Cardiac muscle cell (in vitro differentiated cells and primary cell): ENCODE results near the gene IKZF2. TPM values are rescaled to one million over a fixed set of nuclear protein-coding genes. Genes with fewer than 3 reads are reported as not detected.
A peak's percentile ranks its signal among the peaks of the same experiment; 100 is the strongest.

ENCODE experiments used
- DNase-seq, 2 donors: peaks; one replicate each; pipeline versions ENCODE4 v3.0.0 to v3.0.0-alpha.2; 2010 to 2017; ENCODE audit warnings: low read depth in 1 of 2, low spot score in 1 of 2
- H3K27ac ChIP-seq: fragments of 200-600 bp; sonication (generic); 2 replicates; pipeline ENCODE4 v1.5.1; 2016
- H3K27me3 ChIP-seq: fragments of 200-600 bp; sonication (generic); 2 replicates; pipeline ENCODE4 v1.6.0; 2016; ENCODE audit warnings: control low read depth
- H3K36me3 ChIP-seq: fragments of 200-600 bp; sonication (generic); 2 replicates; pipeline ENCODE4 v1.5.1; 2016; ENCODE audit warnings: control low read depth
- H3K4me1 ChIP-seq: fragments of 200-600 bp; sonication (generic); 2 replicates; pipeline ENCODE4 v1.8.1; 2017; ENCODE audit warnings: low read depth, mild to moderate bottlenecking, mixed run types
- H3K4me3 ChIP-seq: fragments of 200-600 bp; sonication (generic); 2 replicates; pipeline ENCODE4 v1.5.1; 2016; ENCODE audit warnings: mild to moderate bottlenecking
- H3K9me3 ChIP-seq: fragments of 200-600 bp; sonication (generic); 2 replicates; pipeline ENCODE4 v1.5.1; 2017; ENCODE audit warnings: low read depth, mild to moderate bottlenecking, control low read depth
- CTCF ChIP-seq: IDR thresholded peaks from 2 replicates; pipeline ENCODE4 v1.5.1; 2012; ENCODE audit warnings: low read depth, mild to moderate bottlenecking, low read length
- polyA plus RNA-seq: library from polyadenylated mRNA; unstranded; fragments of >200 nt; fragmentation: Nextera tagmentation; extraction: Ambion mirVana; gene quantifications from 2 replicates; pipeline ENCODE4 v1.2.1, GENCODE V29; 2016
- total RNA-seq: library from RNA; depleted of rRNA; stranded (reverse); fragments of >200 nt; gene quantifications from 2 replicates; pipeline ENCODE4 v1.2.3, GENCODE V29; 2016

The IKZF2 gene
- total and polyA plus RNA-seq, 2 experiments from 2014 or later, result 3.1 to 10.8 TPM

- DNase-seq, result no peak
- Histone ChIP-seq H3K4me1 (no peaks in the 10 kb centered on the region), H3K27ac (no peak overlapping the region), H3K36me3 (no peaks in the 10 kb centered on the region), H3K27me3 (no peaks in the 10 kb centered on the region), H3K4me3 (no peak overlapping the region), H3K9me3 (no peaks in the 10 kb centered on the region)
- no peak for TF ChIP-seq CTCF
These were observed 134.0 kb downstream of the IKZF2 start for GRCh38 chr2:213017404-213017803.

GRCh38 chr2:213016984-213017351 lies 134.4 kb downstream of the IKZF2 start:
- Histone ChIP-seq H3K9me3 (no peaks in the 10 kb centered on the region), H3K36me3 (no peaks in the 10 kb centered on the region), H3K4me1 (no peaks in the 10 kb centered on the region), H3K27me3 (no peaks in the 10 kb centered on the region), H3K27ac (no peak overlapping the region), H3K4me3 (no peak overlapping the region)
- peak in 1 of 2 donors; percentile 43 for DNase-seq
- no peak for TF ChIP-seq CTCF

GRCh38 chr2:213016166-213016983 lies 135.0 kb downstream of the IKZF2 start:
- H3K4me3 ChIP-seq, result no peak overlapping the region
- H3K9me3 ChIP-seq, result no peaks in the 10 kb centered on the region
- no peaks in the 10 kb centered on the region for H3K27me3 ChIP-seq
- TF ChIP-seq CTCF, result no peak
- H3K36me3 ChIP-seq, result no peaks in the 10 kb centered on the region
- DNase-seq, result no peak
- no peaks in the 10 kb centered on the region for H3K4me1 ChIP-seq
- H3K27ac ChIP-seq, result no peak overlapping the region

- H3K4me3 ChIP-seq, result no peak overlapping the region
- no peak overlapping the region for H3K27ac ChIP-seq
- H3K36me3 ChIP-seq, result no peaks in the 10 kb centered on the region
- no peaks in the 10 kb centered on the region for H3K9me3 ChIP-seq
- TF ChIP-seq CTCF, result no peak
- DNase-seq, result no peak
- no peaks in the 10 kb centered on the region for H3K27me3 ChIP-seq
- no peaks in the 10 kb centered on the region for H3K4me1 ChIP-seq
These were observed 135.8 kb downstream of the IKZF2 start for GRCh38 chr2:213015387-213016165.

GRCh38 chr2:213013979-213014378 lies 137.4 kb downstream of the IKZF2 start:
- Histone ChIP-seq H3K27ac (no peak overlapping the region), H3K4me1 (no peaks in the 10 kb centered on the region), H3K9me3 (no peaks in the 10 kb centered on the region), H3K27me3 (no peaks in the 10 kb centered on the region), H3K36me3 (no peaks in the 10 kb centered on the region), H3K4me3 (no peak overlapping the region)
- TF ChIP-seq CTCF, result no peak
- no peak for DNase-seq
